Vagina (tissue), 2 donors: Measurements from ENCODE around the gene ADARB2. TPM values are rescaled to one million over a fixed set of nuclear protein-coding genes. Genes with fewer than 3 reads are reported as not detected.
"Not testable (repeated sequence)": the region's sequence is repeated elsewhere in the genome, so short reads cannot be mapped to it uniquely, and the experiment has no call there.

Experiments
- DNase-seq, 2 donors: peaks; one replicate each; pipeline ENCODE4 v3.0.0-alpha.2; 2017; ENCODE audit errors: extremely low spot score in 2 of 2
- H3K27ac ChIP-seq: fragments of 200-600 bp; sonication (generic); one replicate; pipeline ENCODE4 v1.5.1; 2019
- H3K27me3 ChIP-seq: fragments of 200-600 bp; sonication (generic); one replicate; pipeline ENCODE4 v1.5.1; 2019
- H3K36me3 ChIP-seq, 2 donors: fragments of 200-600 bp; sonication (generic); one replicate each; pipeline ENCODE4 v1.5.1; 2017 to 2019
- H3K4me1 ChIP-seq: fragments of 200-600 bp; sonication (generic); one replicate; pipeline ENCODE4 v1.5.1; 2019
- H3K4me3 ChIP-seq, 2 donors: fragments of 200-600 bp; sonication (generic); 1 replicate in 1 of 2; 2 replicates in 1 of 2; pipeline ENCODE4 v1.5.1; 2016 to 2019
- H3K9me3 ChIP-seq: fragments of 200-600 bp; sonication (generic); one replicate; pipeline ENCODE4 v1.5.1; 2019
- POLR2A ChIP-seq, 2 donors: fragments of 450-650 bp; IDR thresholded peaks; one replicate each; pipeline ENCODE4 v1.6.1; 2017; ENCODE audit warnings: antibody characterized with exemption in 2 of 2, mild to moderate bottlenecking in 2 of 2, moderate library complexity in 2 of 2
- POLR2AphosphoS5 ChIP-seq, 2 donors: sonication (generic); formaldehyde crosslinking; IDR thresholded peaks; one replicate each; pipeline ENCODE4 v1.9.0; 2017; ENCODE audit warnings: antibody characterized with exemption in 2 of 2, mild to moderate bottlenecking in 2 of 2, low read depth in 1 of 2; ENCODE audit not compliant: insufficient read depth in 1 of 2
- intact Hi-C: fragments of 100-400 bp; cut with DNase I; formaldehyde crosslinking; loops from one replicate; pipeline ENCODE4 v1.15.1; 2023
- total RNA-seq: library from RNA; depleted of rRNA; stranded (reverse); fragments of >200 nt; gene quantifications from one replicate; pipeline ENCODE4 v1.2.3, GENCODE V29; 2016
- TF ChIP-seq, protein P1 (sequence below), 3 experiments: fragments of 450-650 bp in 2 of 3; fragments of 200-600 bp in 1 of 3; sonication (generic) in 1 of 3; IDR thresholded peaks; one replicate each; pipeline ENCODE4 v1.5.1; 2017 to 2019; ENCODE audit warnings: antibody characterized with exemption in 3 of 3, mild to moderate bottlenecking in 2 of 3, moderate library complexity in 2 of 3

Gene ADARB2
- total RNA-seq, 1 donor from 2014 or later: 3.4 TPM

DNA sequence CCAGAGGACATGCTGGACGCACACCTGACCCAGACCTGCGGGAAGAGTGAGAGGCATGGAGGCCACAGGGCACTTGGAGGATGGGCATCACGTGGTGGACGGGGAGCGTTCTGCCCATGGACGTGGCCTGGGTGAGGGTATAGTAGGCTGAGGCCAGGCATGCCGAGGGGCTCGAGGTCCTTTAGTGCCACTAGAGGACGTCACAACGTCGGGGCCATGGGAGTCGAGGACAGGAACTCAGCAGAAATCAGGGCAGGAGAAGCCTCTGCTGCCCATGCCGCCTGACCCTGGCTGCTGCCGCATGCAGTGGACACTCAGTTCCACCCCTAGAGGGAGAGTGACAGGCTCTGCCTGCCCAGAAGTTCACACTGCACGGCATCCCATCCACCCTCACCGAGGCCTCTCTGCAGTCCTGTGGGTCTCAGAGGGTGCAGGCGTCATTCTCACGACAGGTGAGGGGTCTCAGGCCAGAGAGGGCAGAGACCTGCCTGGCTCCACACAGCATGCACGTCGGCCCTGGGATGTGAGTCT, 198.7 kb downstream of the ADARB2 start:
- H3K27ac ChIP-seq: no peak overlapping the region
- no peaks in the 10 kb centered on the region for H3K9me3 ChIP-seq
- no peaks in the 10 kb centered on the region for H3K4me1 ChIP-seq
- intact Hi-C loops: no loop called here
- DNase-seq: no peak
- TF ChIP-seq POLR2A (IDR thresholded peaks at IDR 0.05) (no peak), POLR2AphosphoS5 (IDR thresholded peaks at IDR 0.05; ENCODE audit: insufficient read depth in 1 of 2, low read depth in 1 of 2) (no peak)
- TF ChIP-seq, protein P1, sequence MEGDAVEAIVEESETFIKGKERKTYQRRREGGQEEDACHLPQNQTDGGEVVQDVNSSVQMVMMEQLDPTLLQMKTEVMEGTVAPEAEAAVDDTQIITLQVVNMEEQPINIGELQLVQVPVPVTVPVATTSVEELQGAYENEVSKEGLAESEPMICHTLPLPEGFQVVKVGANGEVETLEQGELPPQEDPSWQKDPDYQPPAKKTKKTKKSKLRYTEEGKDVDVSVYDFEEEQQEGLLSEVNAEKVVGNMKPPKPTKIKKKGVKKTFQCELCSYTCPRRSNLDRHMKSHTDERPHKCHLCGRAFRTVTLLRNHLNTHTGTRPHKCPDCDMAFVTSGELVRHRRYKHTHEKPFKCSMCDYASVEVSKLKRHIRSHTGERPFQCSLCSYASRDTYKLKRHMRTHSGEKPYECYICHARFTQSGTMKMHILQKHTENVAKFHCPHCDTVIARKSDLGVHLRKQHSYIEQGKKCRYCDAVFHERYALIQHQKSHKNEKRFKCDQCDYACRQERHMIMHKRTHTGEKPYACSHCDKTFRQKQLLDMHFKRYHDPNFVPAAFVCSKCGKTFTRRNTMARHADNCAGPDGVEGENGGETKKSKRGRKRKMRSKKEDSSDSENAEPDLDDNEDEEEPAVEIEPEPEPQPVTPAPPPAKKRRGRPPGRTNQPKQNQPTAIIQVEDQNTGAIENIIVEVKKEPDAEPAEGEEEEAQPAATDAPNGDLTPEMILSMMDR (IDR thresholded peaks at IDR 0.05): no peak
- no peaks in the 10 kb centered on the region for H3K27me3 ChIP-seq
- H3K4me3 ChIP-seq: no peak overlapping the region
- H3K36me3 ChIP-seq: no peaks in the 10 kb centered on the region

- intact Hi-C loops: no loop called here
- Histone ChIP-seq H3K27ac (no peak overlapping the region), H3K4me3 (no peak overlapping the region), H3K36me3 (no peaks in the 10 kb centered on the region), H3K4me1 (no peaks in the 10 kb centered on the region), H3K9me3 (no peaks in the 10 kb centered on the region), H3K27me3 (no peaks in the 10 kb centered on the region)
- TF ChIP-seq POLR2A (IDR thresholded peaks at IDR 0.05) (no peak), POLR2AphosphoS5 (IDR thresholded peaks at IDR 0.05; ENCODE audit: insufficient read depth in 1 of 2, low read depth in 1 of 2) (no peak)
- TF ChIP-seq, protein P1 (IDR thresholded peaks at IDR 0.05): no peak
- DNase-seq: no peak
These were observed 199.2 kb downstream of the ADARB2 start for GRCh38 chr10:1538121-1538520.

DNA sequence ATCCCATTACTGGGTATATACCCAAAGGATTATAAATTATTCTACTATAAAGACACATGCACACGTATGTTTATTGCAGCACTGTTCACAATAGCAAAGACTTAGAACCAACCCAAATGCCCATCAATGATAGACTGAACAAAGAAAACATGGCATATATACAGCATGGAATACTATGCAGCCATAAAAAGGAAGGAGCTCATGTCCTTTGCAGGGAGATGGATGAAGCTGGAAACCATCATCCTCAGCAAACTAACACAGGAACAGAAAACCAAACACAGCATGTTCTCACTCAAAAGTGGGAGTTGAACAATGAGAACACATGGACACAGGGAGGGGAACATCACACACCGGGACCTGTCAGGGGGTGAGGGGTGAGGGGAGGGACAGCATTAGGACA, 199.9 kb downstream of the ADARB2 start:
- H3K4me1 ChIP-seq, intact Hi-C loops, H3K36me3 ChIP-seq, H3K27me3 ChIP-seq, DNase-seq, H3K27ac ChIP-seq, H3K9me3 ChIP-seq, H3K4me3 ChIP-seq: not testable (repeated sequence)

- no peak overlapping the region for H3K4me3 ChIP-seq
These were observed 201.0 kb downstream of the ADARB2 start for GRCh38 chr10:1536341-1536740.

DNA sequence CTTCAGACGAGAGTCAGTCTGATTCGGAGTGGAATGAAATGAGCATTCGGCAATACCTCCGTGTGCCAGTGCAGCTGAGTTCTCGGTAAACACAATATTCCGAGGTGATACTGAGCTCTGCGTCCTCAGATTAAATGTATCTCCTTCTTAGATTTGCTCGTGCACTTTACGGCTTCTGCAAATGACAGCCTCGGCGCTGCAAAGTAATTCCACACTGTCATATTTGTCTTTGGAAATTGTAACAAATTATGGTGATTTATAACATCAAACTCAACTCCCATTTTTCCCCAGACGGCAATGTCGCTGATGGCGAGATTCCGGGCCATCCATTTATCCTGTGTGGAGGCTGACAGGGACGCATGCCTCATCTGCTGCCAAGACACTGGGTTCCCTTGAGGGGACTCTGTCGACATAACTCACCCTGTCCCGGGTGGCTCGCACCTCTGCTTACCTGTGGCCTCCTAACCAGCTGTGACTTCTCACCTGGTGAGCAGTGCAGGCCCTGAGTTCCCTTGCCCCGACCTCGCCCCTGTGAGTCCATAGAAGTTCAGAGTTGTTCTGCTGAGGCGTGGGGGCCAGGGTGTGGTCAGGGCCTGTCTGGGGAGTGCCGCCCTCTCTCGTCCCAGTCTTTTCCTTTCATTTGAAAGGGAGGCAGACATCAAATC, 201.9 kb downstream of the ADARB2 start:
- no peaks in the 10 kb centered on the region for H3K27me3 ChIP-seq
- H3K4me1 ChIP-seq: no peaks in the 10 kb centered on the region
- no peak overlapping the region for H3K4me3 ChIP-seq
- intact Hi-C loops: no loop called here
- DNase-seq: no peak
- TF ChIP-seq POLR2A (IDR thresholded peaks at IDR 0.05): no peak
- TF ChIP-seq POLR2AphosphoS5 (IDR thresholded peaks at IDR 0.05; ENCODE audit: insufficient read depth in 1 of 2, low read depth in 1 of 2): no peak
- TF ChIP-seq, protein P1 (IDR thresholded peaks at IDR 0.05): no peak
- H3K27ac ChIP-seq: no peak overlapping the region
- H3K36me3 ChIP-seq: no peaks in the 10 kb centered on the region
- no peaks in the 10 kb centered on the region for H3K9me3 ChIP-seq

More at GRCh38 chr10:1536341-1536740, 201.0 kb downstream of the ADARB2 start:
- DNase-seq: no peak
- intact Hi-C loops: no loop called here
- Histone ChIP-seq H3K27me3 (no peaks in the 10 kb centered on the region), H3K36me3 (no peaks in the 10 kb centered on the region), H3K27ac (no peak overlapping the region), H3K4me1 (no peaks in the 10 kb centered on the region), H3K9me3 (no peaks in the 10 kb centered on the region)
- TF ChIP-seq POLR2AphosphoS5 (IDR thresholded peaks at IDR 0.05; ENCODE audit: insufficient read depth in 1 of 2, low read depth in 1 of 2): no peak
- TF ChIP-seq, protein P1 (IDR thresholded peaks at IDR 0.05): no peak
- TF ChIP-seq POLR2A (IDR thresholded peaks at IDR 0.05): no peak
